Fibroblast of pulmonary artery (primary cell): ENCODE data around the gene LINC01488.
A peak's percentile ranks its signal among the peaks of the same experiment; 100 is the strongest.

ENCODE experiments used
- DNase-seq: peaks from one replicate; pipeline ENCODE4 v3.0.0-alpha.2; 2010; ENCODE audit warnings: low read depth
- H3K4me3 ChIP-seq: replicated peaks from 2 replicates; pipeline ENCODE4 v1.5.1; 2011; ENCODE audit warnings: low read depth, mild to moderate bottlenecking, control low read depth, low read length, moderate library complexity
- CTCF ChIP-seq: IDR thresholded peaks from 2 replicates; pipeline ENCODE4 v1.5.1; 2011; ENCODE audit warnings: mild to moderate bottlenecking, control low read depth, low read length, inconsistent platforms; ENCODE audit errors: missing control alignments

LINC01488 gene

GRCh38 chr11:69446108-69446507 is 35.4 kb upstream of the LINC01488 start:
- H3K4me3 ChIP-seq = no peak overlapping the region
- DNase-seq = peak; percentile 19
- no peak for TF ChIP-seq CTCF

GRCh38 chr11:69447786-69448185 is 33.7 kb upstream of the LINC01488 start:
- H3K4me3 ChIP-seq = no peak overlapping the region
- no peak for DNase-seq
- TF ChIP-seq CTCF = no peak

- DNase-seq = no peak
- no peak overlapping the region for H3K4me3 ChIP-seq
- TF ChIP-seq CTCF = no peak
Measured at GRCh38 chr11:69448471-69449284, 32.8 kb upstream of the LINC01488 start.

GRCh38 chr11:69449320-69450063 is 32.0 kb upstream of the LINC01488 start:
- TF ChIP-seq CTCF = no peak
- peak; percentile 50 for DNase-seq
- no peak overlapping the region for H3K4me3 ChIP-seq

- no peak overlapping the region for H3K4me3 ChIP-seq
- TF ChIP-seq CTCF = no peak
- no peak for DNase-seq
Measured at GRCh38 chr11:69450064-69450856, 31.2 kb upstream of the LINC01488 start.

- no peak for DNase-seq
- no peak overlapping the region for H3K4me3 ChIP-seq
- no peak for TF ChIP-seq CTCF
Measured at GRCh38 chr11:69450857-69451220, 30.6 kb upstream of the LINC01488 start.
